GM12872 (cell line): Measurements from ENCODE around the gene SLC6A1.

Experiments
- TF ChIP-seq, protein P1 (sequence below): IDR thresholded peaks from 3 replicates; pipeline ENCODE4 v1.5.1; 2011; ENCODE audit warnings: low read depth, mild to moderate bottlenecking, low read length, moderate library complexity; ENCODE audit not compliant: insufficient read depth

Gene SLC6A1

DNA sequence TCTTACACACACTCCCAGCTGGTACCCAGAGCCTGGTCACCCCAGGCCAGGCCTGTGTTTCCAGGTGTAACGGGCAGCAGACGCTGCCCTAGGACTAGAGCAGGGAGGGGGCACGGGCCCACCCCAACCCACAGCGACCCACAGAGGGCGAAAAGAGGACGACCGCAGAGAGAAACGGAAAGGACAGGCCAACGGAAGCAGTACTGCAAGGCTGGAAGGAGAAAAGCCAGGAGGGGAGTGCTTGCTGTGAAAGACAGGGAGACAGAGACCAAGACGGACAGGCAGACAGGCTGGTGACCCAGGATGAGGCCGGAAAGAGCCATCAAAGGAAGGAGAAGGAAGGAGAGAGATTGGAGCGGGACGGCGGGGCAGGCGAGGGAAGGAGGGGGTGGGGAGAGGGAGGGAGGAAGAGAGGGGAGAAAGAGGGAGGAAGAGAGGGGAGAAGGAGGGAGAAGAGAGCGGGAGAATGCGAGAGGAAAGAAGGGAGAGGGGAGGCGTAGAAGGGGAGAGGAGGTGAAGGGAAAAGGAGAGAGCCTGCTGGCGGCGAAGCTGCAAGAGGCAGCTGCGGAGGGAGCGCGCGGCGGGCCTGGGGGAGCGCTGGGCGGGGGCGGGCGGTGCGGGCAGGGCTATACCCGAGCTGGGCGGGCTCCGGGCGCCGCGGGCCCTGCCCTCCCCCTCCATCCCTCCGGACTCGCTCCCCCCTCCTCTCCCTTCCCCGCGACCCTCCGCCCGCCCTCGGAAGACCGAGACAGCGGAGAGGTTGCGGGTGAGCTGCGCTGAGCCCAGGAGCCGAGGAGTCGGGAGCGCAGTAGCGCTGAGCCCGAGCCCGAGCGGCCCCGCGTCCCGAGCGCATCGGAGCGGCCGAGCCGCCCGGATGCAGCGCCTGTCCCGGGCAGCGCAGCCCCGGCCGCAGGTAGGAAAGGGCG lies at the start of gene SLC6A1:
Gene SLC6A1, plus strand, starts transcription at position 732 of the 926 bp plus-strand sequence. CDS start 24,464 bp downstream, outside the sequence.
- TF ChIP-seq, protein P1, sequence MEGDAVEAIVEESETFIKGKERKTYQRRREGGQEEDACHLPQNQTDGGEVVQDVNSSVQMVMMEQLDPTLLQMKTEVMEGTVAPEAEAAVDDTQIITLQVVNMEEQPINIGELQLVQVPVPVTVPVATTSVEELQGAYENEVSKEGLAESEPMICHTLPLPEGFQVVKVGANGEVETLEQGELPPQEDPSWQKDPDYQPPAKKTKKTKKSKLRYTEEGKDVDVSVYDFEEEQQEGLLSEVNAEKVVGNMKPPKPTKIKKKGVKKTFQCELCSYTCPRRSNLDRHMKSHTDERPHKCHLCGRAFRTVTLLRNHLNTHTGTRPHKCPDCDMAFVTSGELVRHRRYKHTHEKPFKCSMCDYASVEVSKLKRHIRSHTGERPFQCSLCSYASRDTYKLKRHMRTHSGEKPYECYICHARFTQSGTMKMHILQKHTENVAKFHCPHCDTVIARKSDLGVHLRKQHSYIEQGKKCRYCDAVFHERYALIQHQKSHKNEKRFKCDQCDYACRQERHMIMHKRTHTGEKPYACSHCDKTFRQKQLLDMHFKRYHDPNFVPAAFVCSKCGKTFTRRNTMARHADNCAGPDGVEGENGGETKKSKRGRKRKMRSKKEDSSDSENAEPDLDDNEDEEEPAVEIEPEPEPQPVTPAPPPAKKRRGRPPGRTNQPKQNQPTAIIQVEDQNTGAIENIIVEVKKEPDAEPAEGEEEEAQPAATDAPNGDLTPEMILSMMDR = no peak

DNA sequence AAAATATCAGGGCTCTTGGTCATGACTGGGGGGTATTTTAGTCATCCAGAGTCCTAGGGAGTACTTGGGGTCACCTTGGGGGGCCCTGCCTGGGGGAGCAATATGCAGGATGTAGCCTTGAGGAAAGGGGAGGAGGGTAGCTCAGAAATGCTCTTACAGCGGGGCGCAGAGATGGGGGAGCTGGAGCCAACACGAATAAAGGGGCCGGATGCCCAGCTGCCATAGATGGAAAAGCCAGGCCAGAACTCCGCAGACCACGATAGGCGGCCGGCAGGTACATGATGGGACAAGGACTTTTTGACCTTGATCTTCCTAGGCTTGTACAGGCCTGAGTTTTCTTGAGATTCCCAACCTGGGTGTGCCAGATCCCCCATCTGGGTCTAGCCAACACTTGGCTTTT lies 47.7 kb upstream of the SLC6A1 start:
- TF ChIP-seq, protein P1 = no peak

DNA sequence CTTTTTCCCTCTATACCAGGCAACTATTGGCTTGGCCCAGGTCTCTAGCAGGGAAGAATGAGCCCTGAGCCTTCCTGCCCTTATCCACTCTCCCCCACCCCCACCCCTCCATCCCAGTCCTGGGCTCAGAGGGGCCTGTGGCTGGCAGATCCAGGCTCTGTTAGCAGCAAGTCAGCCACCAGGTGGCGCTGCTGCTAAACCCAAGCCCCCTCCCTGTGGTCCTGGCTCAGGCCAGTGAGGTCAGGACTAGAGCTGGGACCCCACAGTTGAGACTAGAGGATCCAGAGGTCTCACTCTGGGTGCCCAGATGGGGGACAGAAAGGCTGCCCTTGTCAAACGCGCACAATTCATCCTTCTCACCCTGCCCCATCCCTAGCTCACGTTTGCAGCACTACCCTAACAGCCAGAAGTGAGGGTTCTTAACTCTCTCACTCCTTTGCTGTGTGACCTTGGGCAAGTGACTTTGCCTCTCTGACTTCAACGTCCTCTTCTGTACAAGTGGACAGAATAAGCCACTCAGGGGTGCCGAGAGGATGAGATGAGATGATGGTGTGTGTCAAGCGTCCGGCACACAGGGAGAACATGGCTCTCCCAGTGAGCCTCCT lies 46.8 kb upstream of the SLC6A1 start:
- TF ChIP-seq, protein P1 = peak; percentile 84

DNA sequence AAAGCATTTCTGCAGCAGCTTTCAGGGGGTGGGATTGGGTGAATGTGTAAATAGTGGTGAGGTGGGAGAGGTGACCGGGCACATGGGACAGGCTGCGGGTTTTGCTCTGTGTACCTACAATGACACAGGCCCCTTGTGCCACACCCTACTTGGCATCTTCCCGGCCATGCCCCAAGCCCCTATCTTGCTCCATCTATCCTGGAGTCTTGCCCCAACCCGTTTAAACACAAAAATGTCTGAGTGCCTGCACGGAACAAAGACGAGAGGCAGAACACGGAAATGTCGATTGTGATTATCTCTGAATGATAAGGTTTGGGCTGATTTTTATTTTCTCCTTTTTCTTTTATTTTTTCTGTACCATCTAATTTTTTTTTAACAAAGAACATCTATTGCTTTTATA lies 46.0 kb upstream of the SLC6A1 start:
- TF ChIP-seq, protein P1 = no peak

DNA sequence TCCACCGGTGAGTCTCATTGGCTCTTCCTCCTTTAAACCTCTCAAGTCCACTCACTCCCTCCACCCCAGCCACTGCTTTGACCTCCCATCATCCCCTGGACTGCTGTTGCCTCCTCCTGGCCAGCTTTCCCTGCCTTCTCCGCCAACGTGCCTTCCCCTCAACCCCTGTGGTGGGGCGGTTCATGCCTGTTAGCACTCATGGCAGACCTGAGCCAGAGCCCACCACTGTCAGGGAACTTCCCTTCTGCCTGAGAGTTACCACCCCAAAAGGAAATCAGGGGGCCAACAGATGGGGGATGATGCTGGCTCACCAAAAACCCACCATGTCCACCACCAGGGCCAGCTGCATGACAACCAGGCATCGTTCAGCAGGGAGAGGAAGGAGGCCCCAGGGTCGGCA lies 44.2 kb upstream of the SLC6A1 start:
- TF ChIP-seq, protein P1 = no peak

DNA sequence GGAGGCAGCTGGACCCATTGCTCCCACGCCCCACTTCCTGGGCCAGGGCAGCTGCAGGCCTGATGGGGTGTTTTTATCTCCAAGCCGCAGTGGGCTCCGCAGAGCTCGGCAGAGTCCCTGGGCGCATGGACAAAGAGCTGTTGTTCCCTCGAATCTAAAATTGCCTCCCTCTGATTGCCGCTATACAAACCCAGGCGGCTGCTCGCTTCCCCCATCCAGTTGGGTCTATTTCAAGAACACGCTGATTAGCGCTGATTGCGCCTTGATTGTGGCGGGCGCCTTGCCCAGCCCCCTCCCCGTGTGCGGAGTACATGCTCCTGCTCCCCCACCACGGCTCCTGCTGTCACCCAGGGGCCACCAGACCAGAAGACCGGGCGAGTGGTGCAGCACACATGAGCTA lies 43.4 kb upstream of the SLC6A1 start:
- TF ChIP-seq, protein P1 = no peak

DNA sequence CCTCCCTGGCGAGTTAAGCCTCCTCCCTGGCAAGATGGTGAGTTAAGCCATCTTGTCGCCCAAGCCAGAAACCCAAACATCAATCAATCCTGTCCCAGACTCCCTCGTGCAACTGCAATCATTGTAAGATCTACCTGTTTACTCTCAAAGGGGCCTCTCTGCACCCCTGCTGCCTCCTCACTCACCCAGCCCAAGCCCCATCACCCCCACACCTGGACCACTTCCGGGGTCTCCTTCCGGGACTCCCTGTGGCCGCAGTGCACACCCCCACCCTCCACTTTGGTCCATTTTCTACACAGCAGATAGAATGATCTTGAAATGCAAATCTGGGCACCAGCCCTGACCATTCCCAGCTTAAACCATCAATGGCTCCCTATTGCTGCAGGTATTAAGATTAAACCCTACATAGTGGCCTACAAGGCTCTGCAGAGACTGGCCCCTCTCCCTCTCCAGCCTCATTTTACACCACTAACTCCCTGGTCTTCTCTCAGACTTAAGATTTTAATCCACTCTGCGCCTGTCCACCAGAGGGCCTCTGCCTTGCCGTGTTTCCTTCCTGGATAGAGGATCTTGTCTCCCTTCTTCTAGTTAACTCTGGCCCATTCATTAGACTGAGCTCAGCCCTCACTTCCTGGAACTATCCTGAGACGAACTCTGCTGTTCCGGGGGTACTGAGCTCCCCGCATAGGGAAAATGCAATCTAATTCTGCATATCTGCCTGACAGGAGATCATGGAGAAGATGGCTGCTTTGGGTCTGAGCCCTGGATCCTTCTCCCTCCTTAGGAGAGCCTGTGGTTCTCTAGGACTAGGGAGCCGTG lies 41.9 kb upstream of the SLC6A1 start:
- TF ChIP-seq, protein P1 = peak; percentile 49
